ENCODE measurements around the gene CHAC2. TPM values are rescaled to one million over a fixed set of nuclear protein-coding genes. Genes with fewer than 3 reads are reported as not detected.

Gene CHAC2
- total and polyA plus RNA-seq, 2 of the 13 experiments (the other 11 are each of a cell fraction or from before 2014, with no cell fraction given), result 1.7 to 10.7 TPM

GRCh38 chr2:53767405-53768241 is at the start of gene CHAC2 (continued):
- peak; percentile 49; the same call in 1 of the 2 replicates for TF ChIP-seq ZNF317 (CRISPR knock-in tag; IDR thresholded peaks at IDR 0.05)
- no peak; the same call in 1 of the 2 replicates for TF ChIP-seq ATF7-NPFF (CRISPR knock-in tag; IDR thresholded peaks at IDR 0.05; ENCODE audit: low read depth)
- no peak for TF ChIP-seq ZNF546 (CRISPR knock-in tag; conservative IDR thresholded peaks at IDR 0.05)
- no peak for TF ChIP-seq FLYWCH1 (CRISPR knock-in tag; IDR thresholded peaks at IDR 0.05)
- TF ChIP-seq ARID2 (CRISPR knock-in tag; IDR thresholded peaks at IDR 0.05; ENCODE audit: borderline replicate concordance), result no peak
- TF ChIP-seq PCBP2 (optimal IDR thresholded peaks at IDR 0.05; ENCODE audit: low read depth, low read length, poor library complexity, severe bottlenecking), result no peak
- TF ChIP-seq ZFP41 (CRISPR knock-in tag; IDR thresholded peaks at IDR 0.05; ENCODE audit: borderline replicate concordance), result no peak
- peak; percentile 55; the same call in 1 of the 2 replicates for TF ChIP-seq ZNF790 (CRISPR knock-in tag; IDR thresholded peaks at IDR 0.05; ENCODE audit: borderline replicate concordance)
- TF ChIP-seq TAF1 (CRISPR knock-in tag; IDR thresholded peaks at IDR 0.05), result peak; percentile 69
- peak; percentile 49 for TF ChIP-seq ZNF574 (CRISPR knock-in tag; IDR thresholded peaks at IDR 0.05)
- peak; percentile 66 for TF ChIP-seq SIN3A (IDR thresholded peaks at IDR 0.05; ENCODE audit: borderline replicate concordance, low read depth, low read length)
- peak; percentile 91 for TF ChIP-seq ZNF605 (CRISPR knock-in tag; IDR thresholded peaks at IDR 0.05)
- TF ChIP-seq BCL6 (CRISPR knock-in tag; IDR thresholded peaks at IDR 0.05), result no peak
- TF ChIP-seq ZNF543 (CRISPR knock-in tag; IDR thresholded peaks at IDR 0.05), result peak; percentile 66; the same call in 1 of the 2 replicates
- TF ChIP-seq CREM (IDR thresholded peaks at IDR 0.05), result peak; percentile 78
- no peak for TF ChIP-seq CREM (CRISPR knock-in tag; IDR thresholded peaks at IDR 0.05)
- no peak for TF ChIP-seq ZNF296 (CRISPR knock-in tag; conservative IDR thresholded peaks at IDR 0.05)
- TF ChIP-seq ARID5B (CRISPR knock-in tag; IDR thresholded peaks at IDR 0.05), result peak; percentile 30; the same call in 1 of the 2 replicates
- TF ChIP-seq ZBTB4 (CRISPR knock-in tag; IDR thresholded peaks at IDR 0.05; ENCODE audit: borderline replicate concordance), result 0 out of 2 replicates have a peak, but pooled peaks have one; percentile 21
- TF ChIP-seq MED13 (CRISPR knock-in tag; IDR thresholded peaks at IDR 0.05), result no peak
